ENCODE measurements around the gene SMAD2. TPM values are rescaled to one million over a fixed set of nuclear protein-coding genes. Genes with fewer than 3 reads are reported as not detected.

SMAD2 gene
- total RNA-seq, 4 donors from 2014 or later: 38.1 to 67.7 (median 42.4) TPM

DNA sequence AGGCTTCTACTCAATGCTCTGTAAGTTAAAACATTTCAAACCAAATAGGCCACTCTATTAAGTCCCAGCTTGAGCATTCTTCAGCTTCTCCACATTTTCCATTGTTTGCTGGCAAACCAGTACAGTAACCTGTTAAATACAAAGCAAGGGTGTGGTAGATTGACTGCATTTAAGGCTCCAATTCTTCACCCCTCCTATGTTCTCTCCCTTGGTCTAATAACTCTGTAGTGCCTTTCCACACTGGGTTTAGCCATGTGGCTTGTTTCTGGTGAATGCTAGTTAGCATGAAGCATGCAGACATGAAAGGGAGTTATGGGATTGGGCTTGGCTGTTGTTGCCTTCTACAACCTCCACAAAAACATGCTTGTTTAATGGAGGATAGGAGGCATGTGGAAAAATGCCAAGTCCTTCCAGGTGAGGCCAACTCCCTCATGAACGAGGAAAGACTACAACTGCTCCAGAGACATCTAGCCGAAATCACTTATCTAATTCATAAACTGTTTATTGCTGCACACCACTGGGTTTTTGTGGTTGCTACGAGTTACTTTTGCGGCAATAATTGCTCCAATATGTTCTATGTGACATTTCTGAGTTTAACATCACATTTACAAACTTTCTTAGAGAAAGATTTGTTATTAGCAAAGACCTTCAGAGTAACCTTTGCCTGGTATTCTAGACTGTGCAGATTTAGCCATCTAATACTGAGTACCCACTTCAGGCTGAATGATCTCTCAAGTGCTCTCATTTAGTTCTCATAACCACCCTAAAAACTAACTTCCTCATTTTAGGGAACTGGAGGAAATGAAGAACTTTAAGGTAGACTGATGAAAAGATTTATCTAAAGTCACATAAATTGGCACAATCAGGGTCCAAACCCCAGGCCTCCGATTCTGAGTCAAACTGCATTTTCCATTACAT lies 104.0 kb downstream of the SMAD2 start:
- intact Hi-C loops (cut with DNase I): no loop called here
- no peak overlapping the region for H3K27ac ChIP-seq
- no peaks in the 10 kb centered on the region for H3K9me3 ChIP-seq
- 93 to 97% methylated on average over 5 of the region's 5 CpGs for WGBS, 2 donors
- H3K4me3 ChIP-seq: no peak overlapping the region
- no peaks in the 10 kb centered on the region for H3K27me3 ChIP-seq
- DNase-seq: no peak
- TF ChIP-seq, protein P1, sequence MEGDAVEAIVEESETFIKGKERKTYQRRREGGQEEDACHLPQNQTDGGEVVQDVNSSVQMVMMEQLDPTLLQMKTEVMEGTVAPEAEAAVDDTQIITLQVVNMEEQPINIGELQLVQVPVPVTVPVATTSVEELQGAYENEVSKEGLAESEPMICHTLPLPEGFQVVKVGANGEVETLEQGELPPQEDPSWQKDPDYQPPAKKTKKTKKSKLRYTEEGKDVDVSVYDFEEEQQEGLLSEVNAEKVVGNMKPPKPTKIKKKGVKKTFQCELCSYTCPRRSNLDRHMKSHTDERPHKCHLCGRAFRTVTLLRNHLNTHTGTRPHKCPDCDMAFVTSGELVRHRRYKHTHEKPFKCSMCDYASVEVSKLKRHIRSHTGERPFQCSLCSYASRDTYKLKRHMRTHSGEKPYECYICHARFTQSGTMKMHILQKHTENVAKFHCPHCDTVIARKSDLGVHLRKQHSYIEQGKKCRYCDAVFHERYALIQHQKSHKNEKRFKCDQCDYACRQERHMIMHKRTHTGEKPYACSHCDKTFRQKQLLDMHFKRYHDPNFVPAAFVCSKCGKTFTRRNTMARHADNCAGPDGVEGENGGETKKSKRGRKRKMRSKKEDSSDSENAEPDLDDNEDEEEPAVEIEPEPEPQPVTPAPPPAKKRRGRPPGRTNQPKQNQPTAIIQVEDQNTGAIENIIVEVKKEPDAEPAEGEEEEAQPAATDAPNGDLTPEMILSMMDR (IDR thresholded peaks at IDR 0.05): no peak
- no peak for TF ChIP-seq POLR2A (IDR thresholded peaks at IDR 0.05)
- H3K4me1 ChIP-seq: no peaks in the 10 kb centered on the region
- peaks cover 0 to 22% (median 0%) of the 10 kb centered on the region in 3 donors for H3K36me3 ChIP-seq

DNA sequence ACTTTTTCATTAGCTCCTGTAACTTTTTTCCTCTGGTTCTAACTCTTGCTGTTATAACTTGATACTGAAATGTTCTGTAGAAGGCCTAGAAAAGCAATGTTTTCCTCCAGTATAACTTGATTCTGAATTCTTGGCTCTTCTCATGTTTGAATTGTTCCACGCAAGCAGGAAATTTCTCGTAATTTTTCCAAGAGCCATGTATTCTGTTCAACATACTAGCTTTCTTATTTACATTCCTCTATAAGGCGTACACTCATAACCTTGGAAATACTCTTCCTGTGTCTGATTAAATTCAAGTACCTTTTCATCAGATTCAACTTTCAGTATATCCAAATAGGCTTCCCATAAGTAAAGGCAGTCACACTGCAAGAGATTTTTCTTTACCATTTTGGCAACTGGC lies 109.1 kb downstream of the SMAD2 start:
- no peak overlapping the region for H3K27ac ChIP-seq
- no peaks in the 10 kb centered on the region for H3K9me3 ChIP-seq
- H3K4me1 ChIP-seq: peaks cover 0 to 21% (median 3%) of the 10 kb centered on the region in 3 donors
- WGBS, 2 donors: 81% methylated on average over 3 of the region's 3 CpGs
- H3K27me3 ChIP-seq: no peaks in the 10 kb centered on the region
- intact Hi-C loops (cut with DNase I): no loop called here
- peaks cover 0 to 6% (median 0%) of the 10 kb centered on the region in 3 donors for H3K36me3 ChIP-seq
- DNase-seq: no peak
- TF ChIP-seq, protein P1 (IDR thresholded peaks at IDR 0.05): no peak
- no peak for TF ChIP-seq POLR2A (IDR thresholded peaks at IDR 0.05)
- H3K4me3 ChIP-seq: no peak overlapping the region

GRCh38 chr18:47817795-47818077 lies 112.7 kb downstream of the SMAD2 start:
- Histone ChIP-seq H3K27ac (peak overlapping the region in 1 of 4 donors; percentile 46), H3K27me3 (no peaks in the 10 kb centered on the region), H3K4me1 (peaks cover 0 to 21% (median 3%) of the 10 kb centered on the region in 3 donors), H3K9me3 (no peaks in the 10 kb centered on the region), H3K4me3 (peak overlapping the region in 2 of 4 donors; percentile 3 to 25), H3K36me3 (no peaks in the 10 kb centered on the region)
- intact Hi-C loops (cut with DNase I): no loop called here
- TF ChIP-seq, protein P1 (IDR thresholded peaks at IDR 0.05): no peak
- no peak for TF ChIP-seq POLR2A (IDR thresholded peaks at IDR 0.05)
- 22% methylated on average over 1 of the region's 1 CpG for WGBS, 2 donors
- DNase-seq: no peak

GRCh38 chr18:47817017-47817794 lies 113.3 kb downstream of the SMAD2 start:
- Histone ChIP-seq H3K27me3 (no peaks in the 10 kb centered on the region), H3K9me3 (no peaks in the 10 kb centered on the region), H3K4me3 (peak overlapping the region in 2 of 4 donors; percentile 3 to 25), H3K27ac (peak overlapping the region in 1 of 4 donors; percentile 46), H3K36me3 (no peaks in the 10 kb centered on the region), H3K4me1 (peaks cover 0 to 21% (median 3%) of the 10 kb centered on the region in 3 donors)
- intact Hi-C loops (cut with DNase I): no loop called here
- WGBS, 2 donors: 75 to 80% methylated on average over 7 to 9 of the region's 9 CpGs
- DNase-seq: no peak
- TF ChIP-seq, protein P1 (IDR thresholded peaks at IDR 0.05): no peak
- no peak for TF ChIP-seq POLR2A (IDR thresholded peaks at IDR 0.05)

Data from esophagus squamous epithelium (tissue), 5 donors.